ENCODE results near the gene SECTM1. TPM values are rescaled to one million over a fixed set of nuclear protein-coding genes. Genes with fewer than 3 reads are reported as not detected.
"Not testable (repeated sequence)": the region's sequence is repeated elsewhere in the genome, so short reads cannot be mapped to it uniquely, and the experiment has no call there.

Gene SECTM1
- total RNA-seq, 2 donors from 2014 or later: 29.1 to 76.3 TPM

DNA sequence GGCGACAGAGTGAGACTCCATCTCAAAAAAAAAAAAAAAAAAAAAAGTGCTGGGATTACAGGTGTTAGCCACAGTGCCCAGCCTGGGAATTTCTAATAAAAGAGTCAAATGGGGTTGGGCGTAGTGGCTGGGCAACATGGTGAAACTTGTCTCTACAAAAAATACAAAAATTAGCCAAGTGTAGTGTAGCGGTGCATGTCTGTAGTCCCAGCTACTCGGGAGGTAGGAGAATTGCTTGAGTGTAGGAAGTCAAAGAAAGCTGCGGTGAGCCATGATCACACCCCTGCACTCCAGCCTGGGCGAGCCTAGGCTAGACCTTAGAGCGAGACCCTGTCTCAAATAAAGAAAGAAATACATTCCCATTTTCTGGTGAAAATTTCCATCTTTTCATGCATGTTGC lies 35.6 kb upstream of the SECTM1 start:
- DNase-seq: no peak
- Histone ChIP-seq H3K27ac (no peak overlapping the region), H3K4me1 (peaks cover 6% of the 10 kb centered on the region), H3K9me3 (no peaks in the 10 kb centered on the region), H3K4me3 (no peak overlapping the region), H3K9ac (ENCODE audit: low read depth in 2 of 2, low read length in 2 of 2) (no peak overlapping the region), H3K27me3 (peaks cover 47% of the 10 kb centered on the region), H3K36me3 (no peaks in the 10 kb centered on the region)
- intact Hi-C loops (cut with DNase I): no loop called here
- no peak for TF ChIP-seq CTCF (IDR thresholded peaks at IDR 0.05)

DNA sequence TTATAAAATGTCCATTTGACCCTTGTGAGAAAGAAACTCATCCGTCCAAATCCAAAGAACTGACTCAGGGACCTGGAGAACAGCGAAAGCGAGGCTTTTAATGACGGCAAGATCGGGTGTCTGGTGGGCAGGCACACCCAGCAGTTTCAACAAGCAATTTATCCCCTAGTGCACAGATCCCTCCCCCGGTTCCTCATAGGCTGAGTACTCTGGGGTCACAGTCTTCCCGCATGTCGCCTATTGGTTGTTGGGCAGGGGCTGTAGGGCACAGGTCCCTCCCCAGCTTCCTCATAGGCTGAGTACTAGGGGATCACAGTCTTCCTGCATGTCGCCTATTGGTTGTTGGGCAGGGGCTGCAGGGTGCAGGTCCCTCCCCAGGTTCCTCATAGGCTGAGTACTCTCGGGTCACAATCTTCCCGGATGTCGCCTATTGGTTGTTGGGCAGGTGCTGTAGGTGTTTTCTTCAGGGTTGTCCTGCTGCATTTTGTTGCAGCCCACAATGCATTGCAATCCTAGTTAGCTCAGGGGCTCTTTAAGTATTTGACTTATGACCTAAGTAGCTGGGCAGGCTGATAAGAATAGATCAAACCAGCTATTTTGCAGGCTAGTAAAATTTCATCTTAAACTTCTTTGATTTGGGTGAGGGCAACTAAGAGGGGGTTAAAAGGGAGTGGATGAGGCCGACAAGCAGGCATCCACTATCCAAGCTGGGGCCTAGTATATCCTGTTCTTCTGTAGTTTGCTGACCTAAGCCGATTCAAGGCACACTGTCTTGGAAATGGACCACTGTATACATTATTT lies 34.4 kb upstream of the SECTM1 start:
- no peak overlapping the region for H3K9ac ChIP-seq (ENCODE audit: low read depth in 2 of 2, low read length in 2 of 2)
- no peaks in the 10 kb centered on the region for H3K36me3 ChIP-seq
- no peak for DNase-seq
- H3K9me3 ChIP-seq: no peaks in the 10 kb centered on the region
- H3K4me3 ChIP-seq: no peak overlapping the region
- no peak for TF ChIP-seq CTCF (IDR thresholded peaks at IDR 0.05)
- peaks cover 6% of the 10 kb centered on the region for H3K4me1 ChIP-seq
- H3K27ac ChIP-seq: no peak overlapping the region
- intact Hi-C loops (cut with DNase I): no loop called here
- peaks cover 37% of the 10 kb centered on the region for H3K27me3 ChIP-seq

- intact Hi-C loops (cut with DNase I): no loop called here
- no peak overlapping the region for H3K4me3 ChIP-seq
- DNase-seq: peak; percentile 55
- peaks cover 25% of the 10 kb centered on the region for H3K27me3 ChIP-seq
- no peak for TF ChIP-seq CTCF (IDR thresholded peaks at IDR 0.05)
- H3K4me1 ChIP-seq: peaks cover 6% of the 10 kb centered on the region
- H3K36me3 ChIP-seq: no peaks in the 10 kb centered on the region
- peak overlapping the region in 1 of 2 donors; percentile 12 for H3K9ac ChIP-seq (ENCODE audit: low read depth in 2 of 2, low read length in 2 of 2)
- H3K9me3 ChIP-seq: no peaks in the 10 kb centered on the region
- H3K27ac ChIP-seq: no peak overlapping the region
Observed at GRCh38 chr17:82366749-82367148, 33.2 kb upstream of the SECTM1 start.

DNA sequence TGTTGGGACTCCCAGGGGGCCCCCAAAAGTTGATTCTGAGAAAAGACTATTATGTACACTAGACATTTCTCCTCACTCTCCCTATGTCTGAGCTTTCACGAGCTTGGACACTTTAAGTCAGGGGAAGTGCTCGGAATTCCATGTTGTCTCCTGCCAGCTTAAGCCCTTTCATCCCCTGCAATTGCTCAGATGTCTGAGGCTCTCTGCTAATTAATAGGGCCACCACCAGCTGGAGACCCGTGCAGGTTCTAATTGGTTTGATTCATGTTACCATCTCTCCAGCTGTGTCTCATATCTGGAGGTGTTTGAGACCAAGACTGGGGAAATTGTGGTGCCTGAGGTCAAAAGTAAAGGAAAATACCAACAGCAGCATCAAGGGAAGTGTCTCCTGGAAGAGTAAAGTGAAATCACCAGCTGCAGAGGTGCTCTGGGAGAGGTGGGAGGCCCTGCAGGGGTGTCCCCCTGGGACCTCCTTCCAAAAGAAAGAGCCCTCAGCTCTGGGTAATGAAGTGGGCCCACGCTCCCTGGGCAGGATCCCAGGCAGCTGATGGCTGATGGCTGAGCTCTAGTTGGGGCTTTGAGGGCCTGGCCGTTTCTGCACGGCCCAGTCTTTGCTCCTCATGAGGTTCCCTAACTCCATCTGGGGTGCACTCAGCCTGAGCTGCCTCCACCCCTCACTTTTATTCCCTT lies 32.2 kb upstream of the SECTM1 start:
- intact Hi-C loops (cut with DNase I): no loop called here
- TF ChIP-seq CTCF (IDR thresholded peaks at IDR 0.05): no peak
- DNase-seq: no peak
- no peak overlapping the region for H3K27ac ChIP-seq
- H3K4me1 ChIP-seq: peaks cover 1% of the 10 kb centered on the region
- no peak overlapping the region for H3K4me3 ChIP-seq
- no peak overlapping the region for H3K9ac ChIP-seq (ENCODE audit: low read depth in 2 of 2, low read length in 2 of 2)
- no peaks in the 10 kb centered on the region for H3K36me3 ChIP-seq
- H3K27me3 ChIP-seq: peaks cover 15% of the 10 kb centered on the region
- H3K9me3 ChIP-seq: no peaks in the 10 kb centered on the region

DNA sequence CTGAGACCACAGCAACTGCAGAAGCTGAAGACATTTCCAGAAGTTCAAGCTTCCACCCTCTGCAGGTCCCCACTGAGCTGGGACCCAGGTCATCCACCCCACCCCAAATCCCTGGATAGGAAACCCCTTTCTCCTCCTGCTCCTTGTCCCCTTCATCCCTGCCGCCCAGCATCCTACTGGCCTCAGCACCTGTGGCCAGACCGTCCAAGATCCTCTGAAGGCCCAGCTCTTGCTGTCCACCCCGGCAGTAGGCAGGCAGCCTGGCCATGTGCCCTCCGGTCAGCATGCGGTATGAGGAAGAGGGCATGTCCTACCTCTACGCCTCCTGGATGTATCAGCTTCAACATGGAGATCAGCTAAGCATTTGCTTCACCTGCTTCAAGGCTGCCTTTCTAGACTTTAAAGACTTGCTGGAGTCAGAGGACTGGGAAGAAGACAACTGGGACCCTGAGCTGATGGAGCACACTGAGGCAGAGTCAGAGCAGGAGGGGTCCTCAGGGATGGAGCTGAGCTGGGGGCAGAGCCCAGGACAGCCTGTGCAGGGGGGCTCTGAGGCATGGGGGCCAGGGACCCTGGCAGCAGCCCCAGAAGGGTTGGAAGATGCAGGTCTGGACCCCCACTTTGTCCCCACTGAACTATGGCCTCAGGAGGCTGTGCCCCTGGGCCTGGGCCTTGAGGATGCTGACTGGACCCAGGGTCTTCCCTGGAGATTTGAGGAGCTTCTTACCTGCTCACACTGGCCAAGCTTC lies 28.5 kb upstream of the SECTM1 start:
- Histone ChIP-seq H3K36me3 (no peaks in the 10 kb centered on the region), H3K27me3 (no peaks in the 10 kb centered on the region), H3K4me3 (no peak overlapping the region), H3K27ac (no peak overlapping the region), H3K9me3 (no peaks in the 10 kb centered on the region), H3K9ac (ENCODE audit: low read depth in 2 of 2, low read length in 2 of 2) (peak overlapping the region in 1 of 2 donors; percentile 24), H3K4me1 (no peaks in the 10 kb centered on the region)
- intact Hi-C loops (cut with DNase I): no loop called here
- TF ChIP-seq CTCF (IDR thresholded peaks at IDR 0.05): no peak
- no peak for DNase-seq

GRCh38 chr17:82359451-82360074 lies 26.0 kb upstream of the SECTM1 start:
- H3K27me3 ChIP-seq; H3K36me3 ChIP-seq; H3K9ac ChIP-seq (ENCODE audit: low read depth in 2 of 2, low read length in 2 of 2); H3K9me3 ChIP-seq; H3K27ac ChIP-seq; H3K4me3 ChIP-seq; DNase-seq; H3K4me1 ChIP-seq: not testable (repeated sequence)
- intact Hi-C loops (cut with DNase I): loop anchor here (10.0 kb wide), 1 partner anchor 405 kb away; no protein-coding TSS in a partner anchor

All from colonic mucosa (tissue), 4 donors.